Right forelimb (tissue), 1 donor: ENCODE results near the gene KIF23.
A peak's percentile ranks its signal among the peaks of the same experiment; 100 is the strongest.
"Not testable (repeated sequence)": the region's sequence is repeated elsewhere in the genome, so short reads cannot be mapped to it uniquely, and the experiment has no call there.

Source experiments
- DNase-seq: peaks from one replicate; pipeline ENCODE4 v3.0.0-alpha.2; 2018

Gene KIF23

DNA sequence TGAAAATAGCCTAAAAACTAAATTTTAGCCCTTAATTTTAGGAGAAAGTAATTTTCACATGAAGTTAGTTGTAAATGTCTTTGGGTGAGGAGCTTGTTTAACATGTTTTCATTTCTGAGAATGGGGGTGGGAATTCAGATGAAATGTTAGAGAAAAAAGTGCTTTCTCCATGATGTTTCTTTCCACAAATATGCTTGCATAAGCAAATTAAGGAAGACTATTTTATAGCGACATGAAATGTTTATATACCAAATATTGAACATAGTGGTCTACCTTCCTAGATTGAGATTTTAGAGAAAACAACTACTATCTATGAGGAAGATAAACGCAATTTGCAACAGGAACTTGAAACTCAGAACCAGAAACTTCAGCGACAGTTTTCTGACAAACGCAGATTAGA, 25.5 kb downstream of the KIF23 start:
- no peak for DNase-seq

DNA sequence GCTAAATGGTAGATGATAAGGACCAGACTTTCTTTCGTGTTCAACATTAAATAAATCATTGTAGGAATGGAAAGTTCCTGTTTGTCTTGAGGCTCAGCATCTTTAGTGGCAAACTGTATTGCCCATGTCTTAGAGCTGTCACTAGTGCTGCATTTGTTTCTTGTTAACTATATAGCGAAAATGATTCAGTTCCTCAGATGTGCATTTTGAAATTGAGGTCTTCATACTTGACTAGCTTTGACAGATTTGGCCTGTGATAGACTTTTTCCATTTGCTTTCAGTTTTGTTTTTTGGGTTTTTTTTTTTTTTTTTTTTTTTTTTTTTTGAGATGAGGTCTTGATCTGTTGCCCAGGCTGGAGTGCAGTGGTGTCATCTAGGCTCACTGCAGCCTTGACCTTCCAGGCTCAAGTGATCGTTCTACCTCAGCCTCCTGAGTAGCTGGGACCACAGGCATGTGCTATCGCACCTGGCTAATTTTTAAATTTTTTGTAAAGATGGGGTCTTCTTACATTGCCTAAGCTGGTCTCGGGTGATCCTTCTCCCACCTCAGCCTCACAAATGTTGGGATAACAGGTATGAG, 29.0 kb downstream of the KIF23 start:
- DNase-seq = no peak

DNA sequence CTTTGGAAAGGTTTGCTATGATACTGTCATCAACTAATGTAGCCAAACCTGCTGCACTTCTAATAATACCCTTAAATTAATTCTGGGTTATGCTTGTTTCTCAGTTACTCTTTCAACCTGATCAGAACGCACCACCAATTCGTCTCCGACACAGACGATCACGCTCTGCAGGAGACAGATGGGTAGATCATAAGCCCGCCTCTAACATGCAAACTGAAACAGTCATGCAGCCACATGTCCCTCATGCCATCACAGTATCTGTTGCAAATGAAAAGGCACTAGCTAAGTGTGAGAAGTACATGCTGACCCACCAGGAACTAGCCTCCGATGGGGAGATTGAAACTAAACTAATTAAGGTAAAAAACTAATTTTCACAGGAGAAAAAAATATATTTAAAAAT, 30.5 kb downstream of the KIF23 start:
- DNase-seq = no peak

DNA sequence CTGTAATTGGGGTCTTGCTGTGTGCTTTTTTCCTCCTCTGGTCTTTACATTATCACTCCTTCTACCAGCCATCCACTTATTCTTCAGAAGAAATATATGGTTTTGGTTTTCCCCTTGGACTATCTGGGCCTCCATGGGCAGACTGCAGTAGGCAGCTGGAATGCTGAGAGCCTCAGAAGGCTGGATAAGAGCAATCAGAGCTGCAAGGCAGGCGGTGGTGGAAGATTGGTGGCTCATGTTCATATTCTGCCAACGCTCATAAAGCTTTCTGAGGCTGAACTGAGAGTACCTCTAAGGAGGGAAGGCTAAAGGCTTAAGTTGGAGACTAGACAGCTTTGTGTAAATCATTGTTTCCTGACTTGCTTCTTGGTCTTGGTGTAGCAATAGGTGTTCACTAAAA, 32.8 kb downstream of the KIF23 start:
- no peak for DNase-seq

DNA sequence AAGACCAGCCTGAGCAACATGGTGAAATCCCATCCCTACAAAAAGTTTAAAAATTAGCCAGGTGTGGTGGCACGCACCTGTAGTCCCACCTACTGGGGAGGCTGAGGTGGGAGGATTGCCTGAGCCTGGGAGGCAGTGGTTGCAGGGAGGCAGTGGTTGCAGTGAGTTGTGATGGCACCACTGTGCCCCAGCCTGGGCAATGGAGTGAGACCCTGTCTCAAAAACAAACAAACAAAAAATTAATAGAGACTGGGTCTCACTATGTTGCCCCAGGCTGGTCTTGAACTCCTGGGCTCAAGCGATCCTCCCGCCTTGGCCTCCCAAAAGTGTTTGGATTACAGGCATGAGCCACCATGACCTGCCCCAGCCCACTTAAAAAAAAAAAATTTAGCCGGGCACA, 36.1 kb downstream of the KIF23 start:
- not testable (repeated sequence) for DNase-seq

GRCh38 chr15:69450968-69451695, 37.0 kb downstream of the KIF23 start:
- DNase-seq = no peak

- no peak for DNase-seq
Observed at GRCh38 chr15:69451951-69452691, 38.0 kb downstream of the KIF23 start.

- DNase-seq = peak; percentile 96
Observed at GRCh38 chr15:69452692-69453521, 38.8 kb downstream of the KIF23 start, which contains the start of gene RPLP1. RPLP1 (plus strand) TSS chr15:69452818; CDS start chr15:69452949, 131 bp downstream.

GRCh38 chr15:69454953-69455352, 40.8 kb downstream of the KIF23 start:
- no peak for DNase-seq

GRCh38 chr15:69456208-69457166, 42.3 kb downstream of the KIF23 start:
- DNase-seq = no peak

GRCh38 chr15:69457304-69458280, 43.4 kb downstream of the KIF23 start:
- no peak for DNase-seq

DNA sequence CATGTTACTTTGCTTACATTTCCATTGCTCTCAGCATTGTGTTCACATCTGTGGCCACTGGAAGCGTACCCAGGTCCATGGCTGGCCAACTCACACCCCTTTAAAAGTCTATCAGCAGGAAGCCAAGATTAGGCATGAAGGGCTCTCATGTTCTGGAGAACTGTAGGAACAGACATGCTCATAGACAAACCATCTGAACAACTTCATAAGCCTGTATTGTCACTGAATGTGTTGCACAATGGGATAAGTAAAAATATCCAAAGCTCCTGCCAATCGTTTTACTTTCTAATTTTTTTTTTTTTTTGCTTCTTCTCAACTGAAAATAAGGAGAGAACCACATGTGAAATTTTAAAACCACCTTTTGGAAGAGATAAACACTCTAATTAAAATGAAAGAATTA, 44.9 kb downstream of the KIF23 start:
- no peak for DNase-seq

GRCh38 chr15:69460481-69460880, 46.3 kb downstream of the KIF23 start:
- DNase-seq = no peak

DNA sequence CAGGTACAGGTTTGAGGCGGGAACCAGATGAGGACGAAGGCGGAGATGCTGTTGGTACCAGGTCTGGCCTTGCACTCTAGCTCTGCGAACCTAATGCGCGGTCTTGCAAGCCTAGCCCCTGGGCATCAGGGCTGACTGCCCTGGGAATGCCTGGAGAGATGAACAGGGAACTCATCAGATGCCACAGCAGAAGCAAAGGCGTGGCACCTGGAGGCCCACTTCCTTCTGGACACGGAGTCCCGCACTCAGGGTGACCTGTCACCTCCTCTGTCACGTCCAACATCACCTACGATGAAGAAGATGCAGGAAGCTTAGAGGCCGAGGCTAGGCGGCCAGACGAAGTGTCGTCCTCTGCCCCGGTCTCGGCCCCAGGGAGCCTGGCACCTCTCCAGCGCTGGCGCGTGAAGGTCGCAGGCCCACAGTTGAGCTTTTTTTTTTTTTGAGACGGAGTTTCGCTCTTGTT, 47.9 kb downstream of the KIF23 start:
- no peak for DNase-seq

GRCh38 chr15:69462493-69463181, 48.5 kb downstream of the KIF23 start:
- DNase-seq = peak; percentile 97

DNA sequence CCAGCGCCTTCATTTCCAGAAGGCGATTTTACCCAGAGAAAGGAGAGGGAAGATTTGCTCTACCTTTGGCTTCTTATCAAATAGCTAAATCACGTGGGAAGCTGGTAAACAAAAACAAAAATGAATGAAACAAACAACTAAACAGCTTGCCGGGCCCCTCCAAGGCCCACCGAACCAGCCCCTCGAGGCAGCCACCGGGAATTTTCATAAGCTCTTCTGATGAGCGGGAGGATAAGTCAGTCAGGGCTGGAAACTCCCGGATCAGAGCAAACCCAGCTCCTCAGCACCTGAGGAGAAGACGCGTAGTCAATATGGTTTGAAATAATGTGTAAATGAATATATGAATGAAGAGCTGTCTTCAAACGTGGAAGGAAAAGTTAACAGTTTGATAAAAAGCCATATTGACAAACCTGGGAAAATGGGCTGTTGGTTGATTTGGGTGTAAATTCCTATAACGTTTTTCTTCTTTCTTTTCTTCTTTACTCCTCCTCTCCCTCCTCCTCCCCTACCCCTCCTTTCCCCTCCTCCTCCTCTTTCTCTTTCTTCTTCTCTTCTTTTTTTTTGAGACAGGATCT, 49.1 kb downstream of the KIF23 start:
- DNase-seq = no peak

- DNase-seq = no peak
Observed at GRCh38 chr15:69465253-69465652, 51.1 kb downstream of the KIF23 start.

DNA sequence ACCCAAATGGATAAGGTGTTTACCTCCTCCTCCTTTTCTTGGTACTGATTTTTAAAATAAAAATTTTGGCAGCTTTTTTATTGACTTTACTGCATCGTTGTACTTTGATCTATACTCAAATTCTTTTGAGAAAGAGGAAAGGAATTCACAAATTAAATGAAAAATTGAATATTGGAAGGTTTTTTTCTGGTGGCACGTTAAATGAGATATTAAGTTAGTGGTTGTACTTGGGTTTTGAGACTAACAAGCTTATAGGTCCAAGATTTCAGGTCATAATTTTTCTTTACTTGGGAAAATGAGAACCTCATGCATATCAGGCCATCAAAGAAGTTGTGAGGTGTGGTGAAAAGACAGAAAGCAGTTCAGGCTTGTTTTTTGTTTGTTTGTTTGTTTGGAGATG, 52.6 kb downstream of the KIF23 start:
- no peak for DNase-seq

DNA sequence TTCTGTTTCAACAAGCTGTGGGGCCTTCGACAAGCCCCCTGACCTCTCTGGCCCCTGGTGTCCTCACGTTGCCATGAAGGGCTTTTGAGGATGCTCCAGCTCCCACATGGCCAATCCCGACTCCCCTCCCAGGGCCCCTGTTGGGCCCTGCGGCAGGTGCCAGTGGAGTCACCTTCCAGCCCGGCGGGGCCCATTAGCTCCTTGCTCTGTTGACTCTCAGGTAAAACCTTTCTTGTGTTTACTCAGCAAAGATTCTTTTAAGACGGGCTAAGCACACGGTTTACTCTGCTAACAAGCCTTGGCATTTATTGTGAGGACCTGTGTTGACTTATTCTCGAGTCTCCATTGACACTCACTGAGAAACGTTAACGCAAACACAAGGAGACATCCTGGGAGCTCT, 53.5 kb downstream of the KIF23 start:
- DNase-seq = no peak
